HepG2 (cell line): Measurements from ENCODE around the gene TPP2. TPM values are rescaled to one million over a fixed set of nuclear protein-coding genes. Genes with fewer than 3 reads are reported as not detected.

Source experiments
- ASH2L ChIP-seq: fragments of 300-600, 200-600 bp; sonication (generic); IDR thresholded peaks from 2 replicates; pipeline ENCODE4 v1.7.0; 2017; ENCODE audit warnings: low read depth, mild to moderate bottlenecking, moderate library complexity, mixed read lengths, low read length; ENCODE audit not compliant: insufficient read length
- GATA4 ChIP-seq: sonication (generic); IDR thresholded peaks from 2 replicates; pipeline ENCODE4 v1.6.1; 2016; ENCODE audit warnings: antibody characterized with exemption, low read depth, borderline replicate concordance
- KAT8 ChIP-seq: IDR thresholded peaks from 2 replicates; pipeline ENCODE4 v1.6.1; 2016; ENCODE audit warnings: missing genetic modification reagents, missing compliant biosample characterization
- MED1 ChIP-seq: sonication (generic); formaldehyde crosslinking; IDR thresholded peaks from 2 replicates; pipeline ENCODE4 v1.4.0; 2020; ENCODE audit warnings: missing genetic modification reagents
- NCOR1 ChIP-seq: fragments of 200-600 bp; sonication (generic); IDR thresholded peaks from 2 replicates; pipeline ENCODE4 v1.7.0; 2017; ENCODE audit warnings: antibody characterized with exemption, low read length, borderline replicate concordance
- RBM22 ChIP-seq: fragments of 200-400 bp; formaldehyde crosslinking; optimal IDR thresholded peaks from 2 replicates; pipeline ENCODE3; 2017; ENCODE audit warnings: mild to moderate bottlenecking, low read length, moderate library complexity
- RCOR2 ChIP-seq: IDR thresholded peaks from 2 replicates; pipeline ENCODE4 v1.6.1; 2016; ENCODE audit warnings: missing biosample characterization, missing genetic modification reagents
- SRY ChIP-seq: sonication (generic); formaldehyde crosslinking; IDR thresholded peaks from 2 replicates; pipeline ENCODE4 v1.8.0; 2022; ENCODE audit warnings: mild to moderate bottlenecking, missing genetic modification reagents
- ZNF546 ChIP-seq: sonication (generic); formaldehyde crosslinking; conservative IDR thresholded peaks from 2 replicates; pipeline ENCODE4 v1.8.1; 2023; ENCODE audit warnings: mild to moderate bottlenecking, missing genetic modification reagents
- ZNF75D ChIP-seq: sonication (generic); formaldehyde crosslinking; IDR thresholded peaks from 2 replicates; pipeline ENCODE4 v1.8.1; 2023; ENCODE audit warnings: missing genetic modification reagents, mild to moderate bottlenecking, borderline replicate concordance
- polyA plus RNA-seq, 8 experiments: library from polyadenylated mRNA; depleted of rRNA in 3 of 8; stranded (reverse) in 7 of 8; unstranded in 1 of 8; fragments of >200 nt; fragmentation: Illumina TruSeq in 4 of 8; extraction: Trizol in 4 of 8; gene quantifications; 2 replicates each; pipeline versions ENCODE4 v1.2.1 to v1.2.3, GENCODE V29; 2011 to 2016; ENCODE audit warnings: low read depth in 4 of 8, missing spikeins in 1 of 8, mixed read lengths in 1 of 8; ENCODE audit not compliant: insufficient read depth in 1 of 8
- total RNA-seq, 5 experiments: library from RNA; depleted of rRNA; stranded (reverse); fragments of >200 nt; fragmentation: Illumina TruSeq; extraction: Trizol; gene quantifications; 2 replicates each; pipeline ENCODE4 v1.2.3, GENCODE V29; 2016; ENCODE audit warnings: low read depth in 1 of 5
- TF ChIP-seq, protein P1 (sequence below): sonication (generic); formaldehyde crosslinking; IDR thresholded peaks from 2 replicates; pipeline ENCODE4 v1.4.0; 2020; ENCODE audit warnings: missing genetic modification reagents, borderline replicate concordance
- TF ChIP-seq, protein P2 (sequence below): sonication (generic); formaldehyde crosslinking; IDR thresholded peaks from 2 replicates; pipeline ENCODE4 v1.8.1; 2023; ENCODE audit warnings: missing genetic modification reagents, inconsistent platforms, borderline replicate concordance
- TF ChIP-seq, protein P3 (sequence below), 2 experiments: sonication (generic) in 1 of 2; formaldehyde crosslinking in 1 of 2; IDR thresholded peaks; 2 replicates each; pipeline versions ENCODE4 v1.5.1 to v1.6.1; 2011 to 2020; ENCODE audit warnings: borderline replicate concordance in 1 of 2, low read depth in 1 of 2, low read length in 1 of 2, mild to moderate bottlenecking in 1 of 2, missing genetic modification reagents in 1 of 2, moderate library complexity in 1 of 2
- TF ChIP-seq, protein P4 (sequence below): sonication (generic); formaldehyde crosslinking; IDR thresholded peaks from 2 replicates; pipeline ENCODE4 v1.5.0; 2020; ENCODE audit warnings: missing genetic modification reagents
- TF ChIP-seq, protein P5 (sequence below): sonication (generic); formaldehyde crosslinking; conservative IDR thresholded peaks from 2 replicates; pipeline ENCODE4 v1.8.0; 2022; ENCODE audit warnings: missing genetic modification reagents
- TF ChIP-seq, protein P6 (sequence below): sonication (generic); formaldehyde crosslinking; IDR thresholded peaks from 2 replicates; pipeline ENCODE4 v1.8.0; 2022; ENCODE audit warnings: missing genetic modification reagents, mild to moderate bottlenecking, inconsistent platforms, borderline replicate concordance

Gene TPP2
- total and polyA plus RNA-seq, 2 of the 13 experiments (the other 11 are each of a cell fraction or from before 2014, with no cell fraction given), result 16.4 to 52.1 TPM

DNA sequence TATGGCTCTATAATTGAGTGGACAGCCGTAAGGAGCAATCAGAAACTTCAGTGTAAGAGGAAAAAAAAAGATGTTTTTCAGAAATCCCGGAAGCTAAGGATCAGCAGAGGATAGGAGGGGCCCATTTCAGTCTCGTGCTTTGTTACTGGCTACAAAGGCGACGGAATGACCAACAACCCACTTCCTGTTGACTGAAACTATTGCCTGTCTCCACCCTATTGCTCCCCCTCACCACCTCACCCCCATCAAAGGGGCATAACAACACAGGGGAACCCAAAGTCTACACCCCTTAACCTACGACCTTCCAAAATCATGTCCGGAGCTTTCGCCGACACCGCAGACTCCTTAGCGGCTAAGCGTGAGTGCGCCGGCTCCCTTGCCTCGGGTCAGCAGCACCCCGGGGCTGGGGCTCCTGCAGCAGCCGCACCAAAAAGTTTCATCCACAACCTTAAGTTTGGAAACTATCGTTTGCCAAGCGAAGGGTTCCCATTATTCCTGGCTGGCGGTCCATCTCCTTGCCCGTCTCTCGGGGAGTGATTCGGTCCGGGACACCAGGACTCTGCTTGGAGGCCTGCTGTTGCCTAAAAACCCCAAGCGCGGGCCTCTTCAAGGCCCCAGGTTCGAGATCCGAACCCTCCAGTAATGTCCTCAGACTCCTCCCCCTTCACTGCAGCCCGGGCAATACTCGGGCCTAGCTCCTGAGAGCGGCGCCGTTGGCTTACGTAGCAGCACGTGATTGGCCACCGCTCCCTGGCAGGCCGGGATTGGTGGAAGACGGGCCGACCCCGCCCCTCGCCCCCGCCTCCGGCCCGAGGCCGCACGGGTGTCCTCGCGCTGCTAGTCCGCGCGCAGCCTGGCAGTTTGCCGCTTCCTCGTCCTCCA, at the start of gene TPP2 (continued):
- TF ChIP-seq, protein P1, sequence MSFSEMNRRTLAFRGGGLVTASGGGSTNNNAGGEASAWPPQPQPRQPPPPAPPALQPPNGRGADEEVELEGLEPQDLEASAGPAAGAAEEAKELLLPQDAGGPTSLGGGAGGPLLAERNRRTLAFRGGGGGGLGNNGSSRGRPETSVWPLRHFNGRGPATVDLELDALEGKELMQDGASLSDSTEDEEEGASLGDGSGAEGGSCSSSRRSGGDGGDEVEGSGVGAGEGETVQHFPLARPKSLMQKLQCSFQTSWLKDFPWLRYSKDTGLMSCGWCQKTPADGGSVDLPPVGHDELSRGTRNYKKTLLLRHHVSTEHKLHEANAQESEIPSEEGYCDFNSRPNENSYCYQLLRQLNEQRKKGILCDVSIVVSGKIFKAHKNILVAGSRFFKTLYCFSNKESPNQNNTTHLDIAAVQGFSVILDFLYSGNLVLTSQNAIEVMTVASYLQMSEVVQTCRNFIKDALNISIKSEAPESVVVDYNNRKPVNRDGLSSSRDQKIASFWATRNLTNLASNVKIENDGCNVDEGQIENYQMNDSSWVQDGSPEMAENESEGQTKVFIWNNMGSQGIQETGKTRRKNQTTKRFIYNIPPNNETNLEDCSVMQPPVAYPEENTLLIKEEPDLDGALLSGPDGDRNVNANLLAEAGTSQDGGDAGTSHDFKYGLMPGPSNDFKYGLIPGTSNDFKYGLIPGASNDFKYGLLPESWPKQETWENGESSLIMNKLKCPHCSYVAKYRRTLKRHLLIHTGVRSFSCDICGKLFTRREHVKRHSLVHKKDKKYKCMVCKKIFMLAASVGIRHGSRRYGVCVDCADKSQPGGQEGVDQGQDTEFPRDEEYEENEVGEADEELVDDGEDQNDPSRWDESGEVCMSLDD (CRISPR knock-in tag), result peak; percentile 52; the same call in 1 of the 2 replicates
- TF ChIP-seq ZNF546 (CRISPR knock-in tag) (peak; percentile 83; the same call in 1 of the 2 replicates), ZNF75D (CRISPR knock-in tag) (no peak; the same call in 1 of the 2 replicates), RCOR2 (CRISPR knock-in tag) (no peak), SRY (CRISPR knock-in tag) (peak; percentile 90), NCOR1 (no peak; the same call in 1 of the 2 replicates), ASH2L (peak; percentile 84), RBM22 (no peak), GATA4 (no peak), KAT8 (CRISPR knock-in tag) (peak; percentile 80), MED1 (CRISPR knock-in tag) (peak; percentile 0; the same call in 1 of the 2 replicates)
- TF ChIP-seq, protein P2, sequence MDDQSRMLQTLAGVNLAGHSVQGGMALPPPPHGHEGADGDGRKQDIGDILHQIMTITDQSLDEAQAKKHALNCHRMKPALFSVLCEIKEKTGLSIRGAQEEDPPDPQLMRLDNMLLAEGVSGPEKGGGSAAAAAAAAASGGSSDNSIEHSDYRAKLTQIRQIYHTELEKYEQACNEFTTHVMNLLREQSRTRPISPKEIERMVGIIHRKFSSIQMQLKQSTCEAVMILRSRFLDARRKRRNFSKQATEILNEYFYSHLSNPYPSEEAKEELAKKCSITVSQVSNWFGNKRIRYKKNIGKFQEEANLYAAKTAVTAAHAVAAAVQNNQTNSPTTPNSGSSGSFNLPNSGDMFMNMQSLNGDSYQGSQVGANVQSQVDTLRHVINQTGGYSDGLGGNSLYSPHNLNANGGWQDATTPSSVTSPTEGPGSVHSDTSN, result no peak
- TF ChIP-seq, protein P3, sequence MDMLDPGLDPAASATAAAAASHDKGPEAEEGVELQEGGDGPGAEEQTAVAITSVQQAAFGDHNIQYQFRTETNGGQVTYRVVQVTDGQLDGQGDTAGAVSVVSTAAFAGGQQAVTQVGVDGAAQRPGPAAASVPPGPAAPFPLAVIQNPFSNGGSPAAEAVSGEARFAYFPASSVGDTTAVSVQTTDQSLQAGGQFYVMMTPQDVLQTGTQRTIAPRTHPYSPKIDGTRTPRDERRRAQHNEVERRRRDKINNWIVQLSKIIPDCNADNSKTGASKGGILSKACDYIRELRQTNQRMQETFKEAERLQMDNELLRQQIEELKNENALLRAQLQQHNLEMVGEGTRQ (IDR thresholded peaks at IDR 0.05; ENCODE audit: low read depth, low read length), result peak; percentile 65
- TF ChIP-seq, protein P3 (CRISPR knock-in tag; IDR thresholded peaks at IDR 0.05; ENCODE audit: borderline replicate concordance), result no peak; the same call in 1 of the 2 replicates
- TF ChIP-seq, protein P4, sequence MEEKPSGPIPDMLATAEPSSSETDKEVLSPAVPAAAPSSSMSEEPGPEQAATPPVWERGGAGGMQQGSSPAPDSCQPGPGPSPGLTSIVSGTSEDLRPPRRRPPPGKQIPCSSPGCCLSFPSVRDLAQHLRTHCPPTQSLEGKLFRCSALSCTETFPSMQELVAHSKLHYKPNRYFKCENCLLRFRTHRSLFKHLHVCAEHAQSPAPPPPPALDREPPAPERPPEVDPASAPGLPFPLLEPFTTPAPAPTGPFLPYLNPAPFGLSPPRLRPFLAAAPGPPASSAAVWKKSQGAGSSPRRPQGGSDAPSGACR, result peak; percentile 43; the same call in 1 of the 2 replicates
- TF ChIP-seq, protein P5, sequence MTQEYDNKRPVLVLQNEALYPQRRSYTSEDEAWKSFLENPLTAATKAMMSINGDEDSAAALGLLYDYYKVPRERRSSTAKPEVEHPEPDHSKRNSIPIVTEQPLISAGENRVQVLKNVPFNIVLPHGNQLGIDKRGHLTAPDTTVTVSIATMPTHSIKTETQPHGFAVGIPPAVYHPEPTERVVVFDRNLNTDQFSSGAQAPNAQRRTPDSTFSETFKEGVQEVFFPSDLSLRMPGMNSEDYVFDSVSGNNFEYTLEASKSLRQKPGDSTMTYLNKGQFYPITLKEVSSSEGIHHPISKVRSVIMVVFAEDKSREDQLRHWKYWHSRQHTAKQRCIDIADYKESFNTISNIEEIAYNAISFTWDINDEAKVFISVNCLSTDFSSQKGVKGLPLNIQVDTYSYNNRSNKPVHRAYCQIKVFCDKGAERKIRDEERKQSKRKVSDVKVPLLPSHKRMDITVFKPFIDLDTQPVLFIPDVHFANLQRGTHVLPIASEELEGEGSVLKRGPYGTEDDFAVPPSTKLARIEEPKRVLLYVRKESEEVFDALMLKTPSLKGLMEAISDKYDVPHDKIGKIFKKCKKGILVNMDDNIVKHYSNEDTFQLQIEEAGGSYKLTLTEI (CRISPR knock-in tag), result no peak
- TF ChIP-seq, protein P6, sequence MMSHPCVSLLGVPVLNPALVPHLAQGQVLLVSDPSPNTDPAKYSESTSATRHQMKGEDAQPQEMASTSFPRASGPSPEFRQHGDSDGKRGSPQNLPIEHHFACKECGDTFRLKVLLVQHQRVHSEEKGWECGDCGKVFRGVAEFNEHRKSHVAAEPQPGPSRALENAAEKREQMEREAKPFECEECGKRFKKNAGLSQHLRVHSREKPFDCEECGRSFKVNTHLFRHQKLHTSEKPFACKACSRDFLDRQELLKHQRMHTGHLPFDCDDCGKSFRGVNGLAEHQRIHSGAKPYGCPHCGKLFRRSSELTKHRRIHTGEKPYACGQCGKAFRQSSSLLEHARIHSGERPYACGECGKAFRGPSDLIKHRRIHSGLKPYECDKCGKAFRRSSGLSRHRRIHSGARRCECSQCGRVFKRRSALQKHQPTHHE, result no peak
